Measurements from ENCODE around the gene POLD2. TPM values are rescaled to one million over a fixed set of nuclear protein-coding genes. Genes with fewer than 3 reads are reported as not detected.

POLD2 gene
- total and polyA plus RNA-seq, 2 of the 8 experiments (the other 6 are each of a cell fraction or from before 2014, with no cell fraction given): 148 to 214 TPM

DNA sequence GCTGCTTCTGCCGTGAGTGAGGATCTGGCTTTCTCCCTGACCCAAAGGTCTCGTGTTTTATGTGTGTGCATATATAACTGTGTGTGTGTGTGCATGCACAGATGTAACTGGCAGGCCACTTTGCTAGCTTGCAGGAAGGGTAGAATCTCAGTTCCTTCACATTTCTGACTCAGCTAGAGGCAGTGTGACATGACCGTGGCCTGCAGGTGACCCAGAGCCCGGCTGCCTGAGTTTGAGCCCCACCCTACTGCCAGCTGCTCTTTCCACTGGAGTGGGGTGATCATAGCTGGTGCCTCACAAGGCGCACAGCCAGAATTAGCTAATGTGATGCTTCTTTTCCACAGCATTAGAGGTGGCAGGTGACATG, 27.1 kb upstream of the POLD2 start:
- Histone ChIP-seq H3K9ac (replicated peaks in 1 of 4; ENCODE audit: extremely low read depth in 1 of 4, low read depth in 3 of 4, low read length in 3 of 4) (no peak overlapping the region), H4K5ac (ENCODE audit: insufficient read length, low read depth, low read length) (no peak overlapping the region), H3K4me3 (ENCODE audit: extremely low read depth in 1 of 4, insufficient read depth in 2 of 4, low read depth in 3 of 4, low read length in 4 of 4) (no peak overlapping the region), H2BK20ac (ENCODE audit: low read length) (no peak overlapping the region), H2BK15ac (ENCODE audit: low read length) (no peak overlapping the region), H3K4me1 (replicated peaks in 1 of 4; ENCODE audit: control insufficient read depth in 3 of 4, insufficient read depth in 4 of 4, low read length in 3 of 4) (peaks cover 0 to 14% (median 6%) of the 10 kb centered on the region in 4 experiments; a peak in 4 of 7 replicates), H3K4me2 (ENCODE audit: insufficient read depth in 1 of 2, low read depth in 2 of 2, low read length in 2 of 2) (no peak overlapping the region), H3K18ac (ENCODE audit: extremely low read depth, low read length) (no peak overlapping the region), H3K79me1 (ENCODE audit: low read depth, low read length) (no peaks in the 10 kb centered on the region), H3K79me2 (ENCODE audit: control insufficient read depth in 1 of 2, insufficient read depth in 2 of 2, low read length in 2 of 2) (no peaks in the 10 kb centered on the region), H4K8ac (ENCODE audit: extremely low read depth, insufficient read depth, low read length) (0 out of 2 replicates have a peak overlapping the region, but pooled peaks have one; percentile 35), H3K9me3 (ENCODE audit: insufficient read depth in 2 of 2, low read depth in 1 of 2, low read length in 1 of 2) (no peaks in the 10 kb centered on the region), H3K27me3 (replicated peaks in 1 of 4; ENCODE audit: control insufficient read depth in 3 of 4, extremely low read depth in 1 of 4, insufficient read depth in 3 of 4, low read length in 3 of 4) (peaks cover 3 to 10% (median 7%) of the 10 kb centered on the region in 4 experiments; a peak in 6 of 7 replicates), H4K20me1 (replicated peaks in 1 of 2; ENCODE audit: control insufficient read depth in 1 of 2, insufficient read depth in 2 of 2, low read length in 2 of 2) (no peaks in the 10 kb centered on the region), H3K36me3 (ENCODE audit: control insufficient read depth in 2 of 4, insufficient read depth in 4 of 4, low read length in 3 of 4) (no peaks in the 10 kb centered on the region), H3K23me2 (ENCODE audit: low read depth, low read length) (peaks cover 6% of the 10 kb centered on the region; the same call in 1 of the 2 replicates), H3K56ac (replicated peaks; ENCODE audit: insufficient read length, low read depth, low read length) (no peak overlapping the region), H2AK5ac (ENCODE audit: low read depth, low read length) (no peak overlapping the region), H3K4ac (replicated peaks; ENCODE audit: insufficient read length, low read depth, low read length) (no peak overlapping the region), H3K14ac (ENCODE audit: insufficient read length) (no peak overlapping the region), H2BK120ac (replicated peaks; ENCODE audit: low read depth, low read length) (no peak overlapping the region), H2BK12ac (ENCODE audit: low read depth, low read length) (no peak overlapping the region), H4K91ac (replicated peaks; ENCODE audit: insufficient read length, low read length) (no peak overlapping the region), H3K27ac (ENCODE audit: low read depth, low read length) (no peak overlapping the region), H2AFZ (ENCODE audit: low read length) (no peak overlapping the region), H2BK5ac (ENCODE audit: low read depth, low read length) (no peak overlapping the region), H3K23ac (ENCODE audit: insufficient read length) (no peak overlapping the region)
- no peak for TF ChIP-seq BRCA1 (IDR thresholded peaks at IDR 0.05; ENCODE audit: low read depth, low read length)
- no peak for TF ChIP-seq SRF (IDR thresholded peaks at IDR 0.05; ENCODE audit: low read depth, low read length)
- no peak for TF ChIP-seq NANOG (IDR thresholded peaks at IDR 0.05; ENCODE audit: insufficient read depth, low read depth, low read length, poor library complexity, severe bottlenecking)
- TF ChIP-seq RNF2 (IDR thresholded peaks at IDR 0.05; ENCODE audit: borderline replicate concordance, low read depth, low read length, missing control alignments, poor library complexity, severe bottlenecking): no peak
- TF ChIP-seq SAP30 (IDR thresholded peaks at IDR 0.05; ENCODE audit: insufficient read depth, insufficient replicate concordance, low read length): no peak
- no peak for TF ChIP-seq SIN3A (conservative IDR thresholded peaks at IDR 0.05 in 1 of 2, IDR thresholded peaks at IDR 0.05 in 1 of 2; ENCODE audit: low read depth in 1 of 2, low read length in 2 of 2)
- no peak for TF ChIP-seq ZNF274 (IDR thresholded peaks at IDR 0.05; ENCODE audit: borderline replicate concordance, extremely low read depth, low read length)
- no peak for TF ChIP-seq KDM4A (IDR thresholded peaks at IDR 0.05; ENCODE audit: low read depth, low read length, severe bottlenecking)
- no peak for TF ChIP-seq TBP (IDR thresholded peaks at IDR 0.05; ENCODE audit: low read depth, low read length)
- no peak for TF ChIP-seq TAF7 (optimal IDR thresholded peaks at IDR 0.05; ENCODE audit: borderline replicate concordance, low read depth, low read length)
- no peak for TF ChIP-seq EGR1 (IDR thresholded peaks at IDR 0.05; ENCODE audit: borderline replicate concordance, low read depth, low read length)
- ChIA-PET CTCF (ENCODE audit: partially characterized antibody) (interaction anchor here (1.0 to 6.1 kb wide), 6 partner anchors 19 to 78 kb away, joined by 3 to 46 read pairs (median 4); no protein-coding TSS in a partner anchor), POLR2A (ENCODE audit: partially characterized antibody) (interaction anchor here (0.9 to 1.3 kb wide), 2 partner anchors 10 to 51 kb away, joined by 3 read pairs; no protein-coding TSS in a partner anchor)
- FAIRE-seq: no peak
- WGBS, 2 experiments (ENCODE audit: extremely low coverage in 1 of 2, insufficient coverage in 1 of 2, insufficient read length in 1 of 2, insufficient replicate concordance in 2 of 2, low coverage in 1 of 2, low lambda C conversion rate in 2 of 2, missing lambda C conversion rate in 1 of 2): 93% methylated on average over 5 of the region's 5 CpGs; no CpG with 5 or more reads in 1 of the 2 experiments
- DNase-seq (ENCODE audit: low read depth in 1 of 2, low spot score in 2 of 2): no peak

Measured in H1 (cell line).